HepG2 (cell line): ENCODE results near the gene CD44. TPM values are rescaled to one million over a fixed set of nuclear protein-coding genes. Genes with fewer than 3 reads are reported as not detected.

ENCODE experiments used
- ATAC-seq: fragments of 200-7000 bp; cut with Tn5 transposase; 3 replicates; pipeline ENCODE4 v1.9.1; 2020; ENCODE audit warnings: mild to moderate bottlenecking, moderate library complexity
- BruUV-seq: library from RNA; stranded (reverse); fragments of 400-500 nt; replicated peaks from 2 replicates; lab custom pipeline; 2021; lab: Mats Ljungman, UMichigan
- CTCF ChIA-PET: fragments of 300-600 bp; formaldehyde crosslinking; extraction: SDS; loops from one replicate; lab custom pipeline; 2021; ENCODE audit warnings: low total read pairs, inconsistent platforms, low intra/inter-chr PET ratio; lab: Yijun Ruan, JAX
- POLR2A ChIA-PET: fragments of 350-600 bp; sonication (Branson Sonifier 250); formaldehyde crosslinking; loops from one replicate; lab custom pipeline; 2020; ENCODE audit warnings: antibody characterized with exemption, inconsistent platforms; lab: Yijun Ruan, JAX
- DNase-seq: peaks from one replicate; pipeline ENCODE4 v3.0.0-alpha.2; 2015; ENCODE audit warnings: low spot score
- FAIRE-seq: peaks from 3 replicates; lab custom pipeline; 2011; peaks lifted over from hg19 to GRCh38; lab: Jason Lieb, UNC
- H2AFZ ChIP-seq: one replicate; pipeline ENCODE4 v1.6.1; 2011; ENCODE audit warnings: low read length, inconsistent platforms
- H3K27ac ChIP-seq: fragments of 300-600 bp; 3 replicates; pipeline ENCODE4 v1.8.0; 2011; ENCODE audit warnings: mixed run types, mild to moderate bottlenecking, mixed read lengths, low read length, inconsistent platforms; ENCODE audit not compliant: insufficient read depth; ENCODE audit errors: extremely low read length
- H3K27me3 ChIP-seq, 2 experiments: fragments of 200-600 bp in 1 of 2; 2 replicates in 1 of 2; 3 replicates in 1 of 2; pipeline versions ENCODE4 v1.6.0 to v1.8.0; 2011; ENCODE audit warnings: low read length in 2 of 2, mild to moderate bottlenecking in 2 of 2, moderate library complexity in 2 of 2, inconsistent platforms in 1 of 2; ENCODE audit not compliant: insufficient read depth in 2 of 2, control insufficient read depth in 1 of 2
- H3K36me3 ChIP-seq, 2 experiments: fragments of 200-600 bp in 1 of 2; replicated peaks in 1 of 2; 2 replicates in 1 of 2; 3 replicates in 1 of 2; pipeline versions ENCODE4 v1.5.1 to v1.8.0; 2011; ENCODE audit warnings: low read length in 2 of 2, inconsistent platforms in 1 of 2; ENCODE audit not compliant: insufficient read depth in 2 of 2, control insufficient read depth in 1 of 2
- H3K4me1 ChIP-seq: 2 replicates; pipeline ENCODE4 v1.5.1; 2012; ENCODE audit warnings: low read length, inconsistent platforms; ENCODE audit not compliant: insufficient read depth
- H3K4me2 ChIP-seq: 2 replicates; pipeline ENCODE4 v1.6.0; 2011; ENCODE audit warnings: low read depth, low read length, inconsistent platforms
- H3K4me3 ChIP-seq, 3 experiments: fragments of 200-600 bp in 1 of 3; sonication (generic), shearing (Covaris generic) in 1 of 3; replicated peaks in 1 of 3; 2 replicates each; pipeline ENCODE4 v1.5.1; 2011 to 2016; ENCODE audit warnings: low read length in 3 of 3, inconsistent platforms in 2 of 3, low read depth in 2 of 3, mild to moderate bottlenecking in 2 of 3, control low read depth in 1 of 3, mixed read lengths in 1 of 3; ENCODE audit not compliant: insufficient read depth in 1 of 3
- H3K79me2 ChIP-seq: one replicate; pipeline ENCODE4 v1.6.1; 2011; ENCODE audit warnings: low read length, inconsistent platforms; ENCODE audit not compliant: insufficient read depth
- H3K9ac ChIP-seq: 2 replicates; pipeline ENCODE4 v1.6.0; 2011; ENCODE audit warnings: mild to moderate bottlenecking, low read depth, low read length, inconsistent platforms; ENCODE audit not compliant: insufficient read depth
- H3K9me3 ChIP-seq: 2 replicates; pipeline ENCODE4 v1.5.1; 2012; ENCODE audit warnings: mild to moderate bottlenecking, low read length
- H4K20me1 ChIP-seq: 2 replicates; pipeline ENCODE4 v1.6.0; 2011; ENCODE audit warnings: inconsistent platforms, mild to moderate bottlenecking, low read length, moderate library complexity; ENCODE audit not compliant: insufficient read depth
- ATF7 ChIP-seq, 2 experiments: fragments of 450-650 bp in 1 of 2; sonication (generic) in 1 of 2; formaldehyde crosslinking in 1 of 2; IDR thresholded peaks; 2 replicates each; pipeline versions ENCODE4 v1.4.0 to v1.6.1; 2016 to 2020; ENCODE audit warnings: antibody characterized with exemption in 1 of 2, mild to moderate bottlenecking in 1 of 2, missing genetic modification reagents in 1 of 2
- BRCA1 ChIP-seq: sonication (generic); formaldehyde crosslinking; IDR thresholded peaks from 2 replicates; pipeline ENCODE4 v1.4.0; 2020; ENCODE audit warnings: missing genetic modification reagents
- JARID2 ChIP-seq: sonication (generic); formaldehyde crosslinking; IDR thresholded peaks from 2 replicates; pipeline ENCODE4 v1.8.1; 2023; ENCODE audit warnings: missing genetic modification reagents, inconsistent platforms; ENCODE audit not compliant: insufficient replicate concordance
- KDM5A ChIP-seq: fragments of 200-600 bp; sonication (generic); IDR thresholded peaks from 2 replicates; pipeline ENCODE4 v1.7.0; 2018; ENCODE audit warnings: antibody characterized with exemption, mild to moderate bottlenecking, low read length, borderline replicate concordance
- MYPOP ChIP-seq: sonication (generic); formaldehyde crosslinking; IDR thresholded peaks from 2 replicates; pipeline ENCODE4 v1.8.1; 2023; ENCODE audit warnings: mild to moderate bottlenecking, moderate library complexity, missing genetic modification reagents
- PITX1 ChIP-seq: sonication (generic); formaldehyde crosslinking; IDR thresholded peaks from 2 replicates; pipeline ENCODE4 v1.5.1; 2020; ENCODE audit warnings: mild to moderate bottlenecking, missing genetic modification reagents
- SRSF9 ChIP-seq: fragments of 200-400 bp; formaldehyde crosslinking; IDR thresholded peaks from 2 replicates; pipeline ENCODE4 v1.6.1; 2018; ENCODE audit warnings: borderline replicate concordance, mild to moderate bottlenecking, low read depth, low read length; ENCODE audit not compliant: insufficient read depth, poor library complexity, severe bottlenecking
- TCF7 ChIP-seq: sonication (generic); IDR thresholded peaks from 2 replicates; pipeline ENCODE4 v1.6.1; 2016; ENCODE audit warnings: antibody characterized with exemption, low read depth
- ZFX ChIP-seq: sonication (generic); formaldehyde crosslinking; IDR thresholded peaks from 2 replicates; pipeline ENCODE4 v1.4.0; 2020; ENCODE audit warnings: mild to moderate bottlenecking, low read depth, missing genetic modification reagents, moderate library complexity
- ZNF180 ChIP-seq: sonication (generic); formaldehyde crosslinking; IDR thresholded peaks from 2 replicates; pipeline ENCODE4 v1.4.0; 2020; ENCODE audit warnings: low read depth, missing genetic modification reagents, borderline replicate concordance
- ZNF275 ChIP-seq: sonication (generic); formaldehyde crosslinking; IDR thresholded peaks from 2 replicates; pipeline ENCODE4 v1.8.0; 2022; ENCODE audit warnings: missing genetic modification reagents, mild to moderate bottlenecking, inconsistent platforms, borderline replicate concordance
- ZNF333 ChIP-seq: sonication (generic); formaldehyde crosslinking; IDR thresholded peaks from 2 replicates; pipeline ENCODE4 v1.4.0; 2020; ENCODE audit warnings: mild to moderate bottlenecking, missing genetic modification reagents, borderline replicate concordance
- ZNF644 ChIP-seq: IDR thresholded peaks from 2 replicates; pipeline ENCODE4 v1.6.1; 2016; ENCODE audit warnings: low read depth
- ZNF75D ChIP-seq: sonication (generic); formaldehyde crosslinking; IDR thresholded peaks from 2 replicates; pipeline ENCODE4 v1.8.1; 2023; ENCODE audit warnings: missing genetic modification reagents, mild to moderate bottlenecking, borderline replicate concordance
- ZNF761 ChIP-seq: sonication (generic); formaldehyde crosslinking; conservative IDR thresholded peaks from 2 replicates; pipeline ENCODE4 v1.4.0; 2020; ENCODE audit warnings: mild to moderate bottlenecking, missing genetic modification reagents
- WGBS: methylation state at CpG from one replicate; pipeline ENCODE4 v1.1.6; 2017; ENCODE audit warnings: low lambda C conversion rate; 5-methylcytosine and 5-hydroxymethylcytosine counted together
- in situ Hi-C: cut with HindIII; loops from 2 replicates; pipeline ENCODE4 v1.10.0; 2017; ENCODE audit warnings: low pct_unique_long_range_greater_than_20kb; ENCODE audit not compliant: extremely low pct_ligation_motif_present
- intact Hi-C: fragments of 100-400 bp; cut with micrococcal nuclease; formaldehyde crosslinking; loops from one replicate; pipeline ENCODE4 v1.10.0; 2022; ENCODE audit not compliant: unreplicated experiment
- polyA plus RNA-seq, 8 experiments: library from polyadenylated mRNA; depleted of rRNA in 3 of 8; stranded (reverse) in 7 of 8; unstranded in 1 of 8; fragments of >200 nt; fragmentation: Illumina TruSeq in 4 of 8; extraction: Trizol in 4 of 8; gene quantifications; 2 replicates each; pipeline versions ENCODE4 v1.2.1 to v1.2.3, GENCODE V29; 2011 to 2016; ENCODE audit warnings: low read depth in 4 of 8, missing spikeins in 1 of 8, mixed read lengths in 1 of 8; ENCODE audit not compliant: insufficient read depth in 1 of 8
- total RNA-seq, 5 experiments: library from RNA; depleted of rRNA; stranded (reverse); fragments of >200 nt; fragmentation: Illumina TruSeq; extraction: Trizol; gene quantifications; 2 replicates each; pipeline ENCODE4 v1.2.3, GENCODE V29; 2016; ENCODE audit warnings: low read depth in 1 of 5

Gene CD44
- total and polyA plus RNA-seq, 2 of the 13 experiments (the other 11 are each of a cell fraction or from before 2014, with no cell fraction given), result 0.02 to 0.11 TPM

- CTCF ChIA-PET, result no interaction called here
- no peaks in the 10 kb centered on the region for H3K36me3 ChIP-seq
- H2AFZ ChIP-seq, result no peak overlapping the region
- BruUV-seq, result no TSS peak
- H4K20me1 ChIP-seq, result no peaks in the 10 kb centered on the region
- DNase-seq (no peak), FAIRE-seq (no peak)
- H3K9ac ChIP-seq, result no peak overlapping the region
- no peak overlapping the region for H3K4me2 ChIP-seq
- 13% methylated on average over 2 of the region's 2 CpGs for WGBS
- no peak overlapping the region for H3K27ac ChIP-seq
- H3K27me3 ChIP-seq, result no peaks in the 10 kb centered on the region; a peak in 1 of 5 replicates
- H3K4me3 ChIP-seq, result no peak overlapping the region
- H3K79me2 ChIP-seq, result no peaks in the 10 kb centered on the region
- H3K9me3 ChIP-seq, result no peaks in the 10 kb centered on the region
- TF ChIP-seq ATF7 (IDR thresholded peaks at IDR 0.05), result no peak
- TF ChIP-seq ATF7 (CRISPR knock-in tag; IDR thresholded peaks at IDR 0.05), result no peak
- no peak for TF ChIP-seq ZNF180 (CRISPR knock-in tag)
- no peak for TF ChIP-seq ZNF761
- no peak for TF ChIP-seq ZNF644 (CRISPR knock-in tag)
- no peak for TF ChIP-seq SRSF9
- no peak for TF ChIP-seq TCF7
- TF ChIP-seq ZFX (CRISPR knock-in tag), result no peak
- no peak for TF ChIP-seq ZNF75D (CRISPR knock-in tag)
- no peak for TF ChIP-seq KDM5A
- no peak for TF ChIP-seq ZNF275 (CRISPR knock-in tag)
- TF ChIP-seq PITX1 (CRISPR knock-in tag), result no peak
- no peak for TF ChIP-seq ZNF333 (CRISPR knock-in tag)
- no peak for TF ChIP-seq JARID2
- no peak for TF ChIP-seq BRCA1
- no peak for TF ChIP-seq MYPOP (CRISPR knock-in tag)
- TF ChIP-seq, all 625 proteins: peak for 0
- intact Hi-C loops, result no loop called here
- POLR2A ChIA-PET, result no interaction called here
- peaks cover 8% of the 10 kb centered on the region for H3K4me1 ChIP-seq
- no peak for ATAC-seq
- in situ Hi-C loops, result no loop called here
These were observed 104.8 kb downstream of the CD44 start for GRCh38 chr11:35243774-35244173.
